GM18907 (cell line): ENCODE results near the gene KRT6C.

Source experiments
- ATAC-seq: cut with Tn5 transposase; IDR thresholded peaks from one replicate; pipeline ENCODE4 v1.9.1; 2021; ENCODE audit warnings: mild to moderate bottlenecking, moderate library complexity; ENCODE audit not compliant: unreplicated experiment

KRT6C gene

GRCh38 chr12:52473768-52474167, at the start of gene KRT6C:
Gene KRT6C (minus strand): TSS chr12:52473805. CDS start chr12:52473737, 68 bp downstream.
- ATAC-seq = no peak

- no peak for ATAC-seq
Observed at GRCh38 chr12:52522346-52523011, 48.9 kb upstream of the KRT6C start.

DNA sequence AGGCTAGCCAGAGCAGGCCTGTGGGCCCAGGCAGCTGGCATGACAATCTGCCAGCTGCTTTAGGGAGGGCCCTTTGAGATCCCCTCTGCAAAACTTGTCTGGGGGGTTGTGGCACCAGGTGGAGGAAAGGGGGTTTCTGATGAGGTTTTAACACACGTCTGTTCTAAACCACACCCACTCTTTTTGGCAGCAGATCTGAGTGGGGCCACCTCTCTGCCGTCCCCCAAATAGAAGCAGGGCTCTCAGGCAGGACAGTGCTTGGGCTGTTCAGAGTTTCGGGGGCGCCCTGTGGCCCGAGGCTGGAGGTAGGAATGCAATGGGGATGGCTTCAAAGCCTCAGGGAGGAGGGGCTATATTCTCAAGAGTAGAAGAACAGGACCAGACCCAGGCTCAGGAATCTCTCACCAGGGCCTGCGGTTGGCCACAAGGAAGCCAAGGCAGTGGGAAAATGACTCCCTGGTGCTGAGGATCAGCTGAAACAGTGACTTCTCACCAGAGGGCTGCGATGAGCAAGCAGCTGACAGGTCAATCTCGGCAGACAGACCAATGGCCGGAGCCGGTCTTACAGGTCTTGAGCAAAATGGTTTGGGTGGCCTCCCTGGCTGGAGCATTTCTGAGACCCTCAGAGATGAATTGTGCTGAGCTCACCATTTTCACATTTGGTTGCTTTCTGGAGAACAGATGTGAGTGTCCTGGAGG, 48.1 kb upstream of the KRT6C start:
- ATAC-seq = no peak

GRCh38 chr12:52521175-52521567, 47.6 kb upstream of the KRT6C start:
- no peak for ATAC-seq

DNA sequence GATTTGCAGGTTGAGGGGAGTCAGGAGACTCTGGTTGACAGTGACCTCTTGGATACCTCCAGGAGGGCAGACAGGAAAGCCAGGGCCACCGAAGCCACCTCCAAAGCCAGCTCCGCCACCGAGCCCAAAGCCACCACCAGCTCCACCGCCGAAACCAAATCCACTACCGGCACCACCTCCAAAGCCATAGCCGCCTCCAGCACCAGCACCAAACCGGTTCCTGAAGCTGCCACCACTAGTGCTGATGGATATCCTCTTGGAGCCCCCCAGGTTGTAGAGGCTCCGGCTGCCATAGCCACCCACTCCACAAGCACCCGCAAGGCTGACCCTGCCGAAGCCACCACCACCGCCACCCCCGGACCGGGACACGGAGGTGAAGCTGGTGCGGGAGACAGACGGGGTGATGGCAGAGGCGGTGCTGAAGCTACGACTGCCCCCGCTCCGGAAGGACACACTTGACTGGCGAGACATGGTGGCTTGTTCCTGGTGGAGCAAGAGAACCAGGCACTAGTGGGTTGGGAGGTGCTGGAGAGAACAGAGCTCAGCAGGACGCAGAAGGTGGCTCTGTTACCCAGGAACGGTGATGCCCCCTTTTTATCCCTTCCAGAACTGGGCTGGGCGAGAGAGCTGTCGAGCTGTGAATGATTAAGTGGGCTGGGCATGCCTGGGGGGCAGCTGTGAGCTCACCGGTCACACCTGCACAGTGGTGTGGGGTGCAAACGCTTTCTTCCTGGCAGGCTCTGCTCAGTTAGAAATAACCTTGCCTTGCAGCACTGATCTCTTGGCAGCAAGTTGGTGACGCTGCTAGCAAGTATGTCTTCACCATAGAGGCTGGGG, 46.4 kb upstream of the KRT6C start, which contains the start of gene KRT5:
Gene KRT5, minus strand, starts transcription at position 569 of the 837 bp plus-strand sequence. Its CDS starts 98 bp downstream, at position 471.
- ATAC-seq = no peak

DNA sequence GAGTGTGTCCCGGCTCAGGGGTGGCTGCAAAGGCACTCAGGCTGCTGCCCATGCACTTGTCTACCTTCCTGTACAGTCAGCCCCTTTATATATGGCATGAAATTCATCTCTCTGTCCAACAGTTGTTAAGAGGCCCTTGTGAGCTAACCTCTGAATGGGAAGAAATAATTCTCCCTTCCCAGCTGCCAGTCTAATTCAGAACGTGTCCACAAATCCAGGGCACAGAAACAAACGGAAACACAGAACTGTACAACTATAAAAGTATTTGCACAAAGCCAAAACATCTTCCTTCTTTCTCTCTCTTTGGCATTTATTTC, 45.7 kb upstream of the KRT6C start:
- no peak for ATAC-seq

- no peak for ATAC-seq
Observed at GRCh38 chr12:52518574-52519386, 45.2 kb upstream of the KRT6C start.

GRCh38 chr12:52517888-52518287, 44.3 kb upstream of the KRT6C start:
- no peak for ATAC-seq

DNA sequence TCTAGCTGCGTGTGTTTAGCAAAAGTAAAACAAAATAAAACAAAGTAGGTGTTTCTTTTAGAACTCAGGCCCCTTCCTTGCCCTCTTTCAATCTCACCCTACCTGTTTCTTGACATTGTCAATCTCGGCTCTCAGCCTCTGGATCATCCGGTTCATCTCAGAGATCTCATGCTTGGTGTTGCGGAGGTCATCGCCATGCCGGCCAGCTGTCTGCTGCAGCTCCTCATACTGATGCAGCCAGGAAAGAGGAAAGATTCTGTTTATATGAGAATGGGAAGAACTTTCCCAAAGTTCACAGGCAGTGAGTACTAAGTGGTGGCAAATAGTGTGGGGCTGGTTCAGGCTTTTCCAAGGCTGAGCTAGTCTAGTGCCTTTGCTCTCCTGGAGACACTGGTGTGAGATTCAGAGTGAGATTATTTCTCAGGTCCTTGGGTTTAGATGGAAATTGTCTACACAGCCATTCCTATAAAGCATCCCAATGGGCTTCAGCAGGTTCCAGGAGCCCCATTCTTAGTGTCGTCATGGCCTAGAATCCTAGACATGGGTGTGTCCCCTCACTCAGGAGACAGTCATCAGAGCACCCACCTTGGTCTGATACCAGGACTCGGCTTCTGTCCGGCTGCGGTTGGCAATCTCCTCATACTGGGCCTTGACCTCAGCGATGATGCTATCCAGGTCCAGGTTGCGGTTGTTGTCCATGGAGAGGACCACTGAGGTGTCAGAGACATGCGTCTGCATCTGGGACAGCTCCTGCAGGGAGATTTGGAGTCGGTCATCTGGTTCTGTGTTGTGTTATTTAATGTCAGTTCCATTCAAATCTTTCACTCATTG, 43.6 kb upstream of the KRT6C start:
- ATAC-seq = no peak

DNA sequence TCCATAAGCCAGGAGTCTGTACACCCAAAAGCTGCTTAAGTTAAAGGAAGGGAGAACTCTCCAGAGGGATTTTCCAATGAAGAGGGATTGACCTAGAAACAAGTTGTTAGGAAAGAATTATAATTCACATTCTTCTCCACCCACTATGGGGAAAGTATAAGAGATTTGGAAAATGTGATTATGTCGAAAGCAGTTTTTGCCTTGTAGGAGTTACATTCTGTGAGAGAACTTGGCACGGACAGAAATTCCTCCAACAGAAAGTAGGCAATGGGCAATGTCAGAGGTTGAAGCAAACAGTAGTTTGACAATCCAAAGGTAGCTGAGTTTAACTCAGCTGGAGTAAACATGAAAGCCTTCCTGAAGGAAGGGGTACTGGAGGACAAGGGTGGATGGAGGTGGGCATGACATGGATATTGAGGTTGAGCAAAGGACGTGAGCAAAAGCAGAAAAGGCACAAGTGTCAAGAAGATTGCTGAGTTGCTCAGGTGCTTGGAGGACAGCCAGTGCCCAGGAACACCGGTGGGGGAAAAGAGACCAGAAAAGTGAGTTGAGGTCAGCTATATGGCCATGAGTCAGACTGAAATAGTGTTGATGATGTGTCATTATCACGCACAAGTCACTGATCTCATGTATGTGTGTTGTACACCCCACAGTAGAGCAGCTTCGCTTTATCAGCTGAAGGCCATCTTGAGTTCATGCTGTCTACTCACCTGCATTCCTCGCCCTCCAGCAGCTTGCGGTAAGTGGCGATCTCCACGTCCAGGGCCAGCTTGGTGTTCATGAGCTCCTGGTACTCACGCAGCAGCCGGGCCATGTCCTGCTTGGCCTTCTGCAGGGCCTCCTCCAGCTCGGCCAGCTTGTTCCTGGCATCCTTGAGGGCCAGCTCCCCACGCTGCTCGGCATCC, 42.6 kb upstream of the KRT6C start:
- ATAC-seq = no peak

DNA sequence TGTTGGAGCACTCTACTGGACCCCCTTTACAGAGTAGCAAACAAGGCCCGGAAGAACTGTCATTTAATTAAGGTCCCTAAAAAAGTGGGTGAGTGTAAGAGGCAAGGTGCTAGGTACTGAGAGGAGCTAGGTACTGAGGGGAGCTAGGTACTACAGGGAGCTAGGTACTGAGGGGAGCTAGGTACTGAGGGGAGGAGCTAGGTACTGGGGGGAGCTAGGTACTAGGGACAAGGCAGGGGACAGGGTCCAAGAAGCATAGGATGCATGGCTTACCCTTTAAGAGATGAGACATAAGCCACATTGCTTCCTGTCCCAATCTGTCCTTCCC, 41.7 kb upstream of the KRT6C start:
- no peak for ATAC-seq

DNA sequence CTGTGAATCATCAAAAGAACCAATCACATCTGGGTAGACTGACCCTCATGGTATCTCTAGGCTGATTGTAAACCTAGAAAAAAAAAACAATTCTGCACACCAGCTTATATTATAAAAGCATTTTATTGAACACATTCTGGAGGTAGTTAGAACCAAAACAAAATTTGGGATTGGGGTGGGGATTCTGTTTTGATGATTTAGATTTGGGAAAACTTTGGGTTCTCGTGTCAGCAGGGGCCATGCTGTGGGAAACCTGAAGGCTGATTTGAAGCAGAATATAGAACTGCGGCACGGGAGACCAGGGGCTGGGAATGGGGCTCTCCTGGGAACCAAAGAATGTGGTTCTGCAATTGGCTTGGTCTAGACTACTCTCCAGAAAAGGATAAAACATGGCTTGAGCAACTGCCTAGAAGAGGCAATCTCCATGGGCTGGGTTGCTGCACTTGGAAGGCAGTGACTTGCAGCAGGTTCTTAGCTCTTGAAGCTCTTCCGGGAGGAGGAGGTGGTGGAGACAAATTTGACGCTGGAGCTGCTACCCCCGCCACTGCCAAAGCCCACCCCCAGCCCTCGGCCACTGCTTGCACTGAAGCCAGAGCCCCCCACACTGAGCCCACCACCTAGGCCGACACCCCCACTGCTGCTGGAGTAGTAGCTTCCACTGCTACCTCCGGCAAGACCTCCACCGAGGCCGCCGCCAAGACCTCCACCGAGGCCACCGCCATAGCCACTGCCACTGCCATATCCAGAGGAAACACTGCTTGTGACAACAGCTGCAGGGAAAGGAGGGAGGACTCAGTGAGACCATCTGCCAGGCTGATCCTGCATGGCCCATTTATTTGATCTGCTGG, 41.1 kb upstream of the KRT6C start:
- ATAC-seq = no peak

GRCh38 chr12:52513736-52514135, 40.1 kb upstream of the KRT6C start:
- no peak for ATAC-seq

DNA sequence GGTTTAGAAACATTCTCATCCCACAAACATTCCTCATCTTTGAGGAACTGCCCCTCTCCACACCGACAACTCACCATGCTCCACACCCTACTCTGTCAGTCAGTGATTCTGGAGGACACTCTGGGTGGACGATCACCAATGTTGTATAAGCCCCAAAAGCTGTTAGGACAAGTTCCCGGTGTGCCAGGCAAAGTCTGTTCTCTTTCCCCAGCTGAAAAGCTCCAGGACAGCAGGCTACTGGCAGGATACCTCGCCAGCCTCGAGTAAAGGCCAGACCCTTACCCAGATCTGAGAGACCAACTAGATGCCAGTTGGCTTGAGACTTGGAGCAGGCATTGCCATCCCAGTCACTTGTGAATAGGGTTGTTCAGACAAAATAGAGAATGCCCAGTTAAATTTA, 34.6 kb upstream of the KRT6C start:
- no peak for ATAC-seq

DNA sequence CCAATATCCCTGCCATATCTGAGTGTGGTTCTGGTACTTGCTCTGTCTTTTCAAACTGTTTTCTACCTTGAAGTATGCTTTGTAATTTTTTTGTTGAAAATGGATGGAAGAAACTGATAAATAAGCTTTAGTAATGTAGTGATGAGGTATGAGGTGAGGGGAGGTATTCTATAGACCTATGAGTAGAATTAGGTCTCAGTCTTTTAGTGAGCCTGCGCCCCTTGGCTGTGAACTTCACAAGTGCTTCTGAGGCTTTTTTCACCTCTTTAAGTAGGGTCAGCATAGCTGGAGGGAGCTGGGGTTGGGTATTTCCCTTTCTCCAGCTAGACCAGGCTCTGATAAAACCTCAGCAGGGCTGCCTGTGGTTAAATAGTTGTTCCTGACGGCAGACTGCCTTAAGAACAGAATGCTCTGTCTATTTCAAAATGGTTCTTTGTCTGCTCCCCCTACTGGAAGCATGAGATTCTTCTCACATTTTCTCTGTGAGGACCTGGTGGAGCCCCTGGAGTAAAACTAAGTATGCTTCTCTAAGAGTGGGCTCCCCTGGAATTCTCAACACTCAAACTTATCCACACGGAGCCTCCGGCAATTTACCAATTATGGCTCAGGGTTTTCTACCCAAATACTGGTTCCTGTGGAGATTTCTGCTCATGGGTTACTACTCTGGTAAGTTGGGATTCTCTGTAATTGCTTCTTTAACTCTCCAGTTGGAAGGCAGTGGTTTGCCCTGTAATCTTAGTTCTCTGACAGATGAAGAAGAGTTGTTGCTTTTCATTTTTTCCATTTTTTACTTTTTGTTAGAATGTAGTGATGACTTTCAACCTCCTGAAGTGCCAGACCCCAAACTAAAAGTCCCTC, 33.5 kb upstream of the KRT6C start:
- ATAC-seq = no peak

DNA sequence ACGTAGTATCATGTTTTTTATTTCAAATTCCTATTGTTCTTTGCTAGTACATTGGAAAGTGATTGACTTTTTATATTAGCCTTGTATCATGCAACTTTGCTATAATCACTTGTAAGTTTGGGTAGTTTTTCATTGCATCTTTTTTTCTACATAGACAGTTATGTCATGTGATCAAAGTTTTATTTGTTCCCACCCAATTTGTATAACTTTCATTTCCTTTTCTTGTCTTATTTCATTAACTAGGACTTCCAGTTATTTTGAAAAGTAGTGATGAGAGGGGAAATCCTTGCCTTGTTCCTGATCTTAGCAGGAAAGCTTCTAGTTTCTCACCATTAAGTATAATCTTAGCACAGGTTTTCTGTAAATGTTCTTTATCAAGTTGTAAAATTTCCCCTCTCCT, 29.3 kb upstream of the KRT6C start:
- ATAC-seq = no peak

GRCh38 chr12:52501490-52501889, 27.9 kb upstream of the KRT6C start:
- ATAC-seq = no peak
